ENCODE results near the gene ZNF709. TPM values are rescaled to one million over a fixed set of nuclear protein-coding genes. Genes with fewer than 3 reads are reported as not detected.
A peak's percentile ranks its signal among the peaks of the same experiment; 100 is the strongest.

The ZNF709 gene
- total and polyA plus RNA-seq, 2 of the 13 experiments (the other 11 are each of a cell fraction or from before 2014, with no cell fraction given) = 1.5 to 3.9 TPM

DNA sequence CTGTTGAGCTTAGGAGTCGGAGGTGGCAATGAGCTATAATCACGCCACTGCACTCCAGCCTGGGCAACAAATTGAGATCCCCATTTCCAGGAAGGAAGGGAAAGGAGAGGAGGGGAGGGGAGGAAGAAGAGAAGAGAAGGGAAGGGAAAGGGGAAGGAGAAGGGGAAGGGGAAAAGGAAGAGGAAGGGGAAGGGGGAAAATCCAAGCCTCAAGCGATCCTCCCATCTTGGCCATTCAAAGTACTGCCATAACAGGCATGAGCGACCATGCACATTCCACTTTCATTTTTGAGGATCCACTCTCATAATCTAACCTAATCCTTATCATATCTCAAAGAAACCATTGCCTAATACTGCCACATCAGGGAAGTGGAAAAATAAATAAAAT is 58.7 kb downstream of the ZNF709 start:
- Histone ChIP-seq H3K9ac (ENCODE audit: insufficient read depth, low read depth, low read length) (no peak overlapping the region), H3K27me3 (ENCODE audit: control insufficient read depth in 1 of 2, insufficient read depth in 2 of 2, low read length in 2 of 2) (no peaks in the 10 kb centered on the region), H3K36me3 (replicated peaks in 1 of 2; ENCODE audit: control insufficient read depth in 1 of 2, insufficient read depth in 2 of 2, low read length in 2 of 2) (peaks cover 3 to 12% of the 10 kb centered on the region in 2 experiments; a peak in 4 of 5 replicates), H2AFZ (ENCODE audit: low read length) (no peak overlapping the region), H3K27ac (ENCODE audit: extremely low read length, insufficient read depth, low read length) (peak overlapping the region; percentile 30), H4K20me1 (ENCODE audit: insufficient read depth, low read length) (no peaks in the 10 kb centered on the region), H3K4me3 (replicated peaks in 1 of 3; ENCODE audit: insufficient read depth in 1 of 3, low read depth in 2 of 3, low read length in 3 of 3) (no peak overlapping the region), H3K4me1 (ENCODE audit: insufficient read depth, low read length) (peaks cover 9% of the 10 kb centered on the region; the same call in 1 of the 2 replicates), H3K79me2 (ENCODE audit: insufficient read depth, low read length) (no peaks in the 10 kb centered on the region), H3K9me3 (ENCODE audit: low read length) (no peaks in the 10 kb centered on the region), H3K4me2 (ENCODE audit: low read depth, low read length) (no peak overlapping the region)
- intact Hi-C loops (cut with micrococcal nuclease; ENCODE audit: unreplicated experiment) = no loop called here
- 99% methylated on average over 4 of the region's 4 CpGs for WGBS (ENCODE audit: low lambda C conversion rate)
- in situ Hi-C loops (cut with HindIII; ENCODE audit: extremely low pct_ligation_motif_present, low pct_unique_long_range_greater_than_20kb) = no loop called here
- FAIRE-seq (no peak), DNase-seq (ENCODE audit: low spot score) (no peak), ATAC-seq (no peak)
- TF ChIP-seq, protein P1, sequence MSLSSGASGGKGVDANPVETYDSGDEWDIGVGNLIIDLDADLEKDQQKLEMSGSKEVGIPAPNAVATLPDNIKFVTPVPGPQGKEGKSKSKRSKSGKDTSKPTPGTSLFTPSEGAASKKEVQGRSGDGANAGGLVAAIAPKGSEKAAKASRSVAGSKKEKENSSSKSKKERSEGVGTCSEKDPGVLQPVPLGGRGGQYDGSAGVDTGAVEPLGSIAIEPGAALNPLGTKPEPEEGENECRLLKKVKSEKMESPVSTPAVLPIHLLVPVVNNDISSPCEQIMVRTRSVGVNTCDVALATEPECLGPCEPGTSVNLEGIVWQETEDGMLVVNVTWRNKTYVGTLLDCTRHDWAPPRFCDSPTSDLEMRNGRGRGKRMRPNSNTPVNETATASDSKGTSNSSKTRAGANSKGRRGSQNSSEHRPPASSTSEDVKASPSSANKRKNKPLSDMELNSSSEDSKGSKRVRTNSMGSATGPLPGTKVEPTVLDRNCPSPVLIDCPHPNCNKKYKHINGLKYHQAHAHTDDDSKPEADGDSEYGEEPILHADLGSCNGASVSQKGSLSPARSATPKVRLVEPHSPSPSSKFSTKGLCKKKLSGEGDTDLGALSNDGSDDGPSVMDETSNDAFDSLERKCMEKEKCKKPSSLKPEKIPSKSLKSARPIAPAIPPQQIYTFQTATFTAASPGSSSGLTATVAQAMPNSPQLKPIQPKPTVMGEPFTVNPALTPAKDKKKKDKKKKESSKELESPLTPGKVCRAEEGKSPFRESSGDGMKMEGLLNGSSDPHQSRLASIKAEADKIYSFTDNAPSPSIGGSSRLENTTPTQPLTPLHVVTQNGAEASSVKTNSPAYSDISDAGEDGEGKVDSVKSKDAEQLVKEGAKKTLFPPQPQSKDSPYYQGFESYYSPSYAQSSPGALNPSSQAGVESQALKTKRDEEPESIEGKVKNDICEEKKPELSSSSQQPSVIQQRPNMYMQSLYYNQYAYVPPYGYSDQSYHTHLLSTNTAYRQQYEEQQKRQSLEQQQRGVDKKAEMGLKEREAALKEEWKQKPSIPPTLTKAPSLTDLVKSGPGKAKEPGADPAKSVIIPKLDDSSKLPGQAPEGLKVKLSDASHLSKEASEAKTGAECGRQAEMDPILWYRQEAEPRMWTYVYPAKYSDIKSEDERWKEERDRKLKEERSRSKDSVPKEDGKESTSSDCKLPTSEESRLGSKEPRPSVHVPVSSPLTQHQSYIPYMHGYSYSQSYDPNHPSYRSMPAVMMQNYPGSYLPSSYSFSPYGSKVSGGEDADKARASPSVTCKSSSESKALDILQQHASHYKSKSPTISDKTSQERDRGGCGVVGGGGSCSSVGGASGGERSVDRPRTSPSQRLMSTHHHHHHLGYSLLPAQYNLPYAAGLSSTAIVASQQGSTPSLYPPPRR (CRISPR knock-in tag; IDR thresholded peaks at IDR 0.05; ENCODE audit: borderline replicate concordance) = no peak
- TF ChIP-seq PCBP2 (optimal IDR thresholded peaks at IDR 0.05; ENCODE audit: low read depth, low read length, poor library complexity, severe bottlenecking) (peak; percentile 21), HNRNPK (IDR thresholded peaks at IDR 0.05; ENCODE audit: low read depth, low read length, poor library complexity, severe bottlenecking) (peak; percentile 87)
- BruUV-seq (replicated peaks) = no TSS peak
- ChIA-PET POLR2A (interaction anchor here (0.8 kb wide), 1 partner anchor 69 kb away, joined by 4 read pairs; no protein-coding TSS in a partner anchor), CTCF (ENCODE audit: low intra/inter-chr PET ratio, low total read pairs) (no interaction called here)
